Testis (tissue), 2 donors: ENCODE results near the gene CREG2.

ENCODE experiments used
- CTCF ChIP-seq, 3 experiments: fragments of 450-650 bp in 2 of 3; fragments of 200-600 bp in 1 of 3; sonication (generic) in 1 of 3; IDR thresholded peaks; one replicate each; pipeline ENCODE4 v1.5.1; 2016 to 2019; ENCODE audit warnings: antibody characterized with exemption in 3 of 3, mild to moderate bottlenecking in 2 of 3, moderate library complexity in 1 of 3
- POLR2A ChIP-seq: fragments of 450-650 bp; IDR thresholded peaks from one replicate; pipeline ENCODE4 v1.6.1; 2017; ENCODE audit warnings: antibody characterized with exemption, mild to moderate bottlenecking, moderate library complexity

- TF ChIP-seq POLR2A (no peak), CTCF (IDR thresholded peaks at IDR 0.05) (no peak)
These were observed 77.0 kb downstream of the CREG2 start for GRCh38 chr2:101310090-101310833.
